GM19240 (cell line): Measurements from ENCODE around the gene PHLDB2.

ENCODE experiments used
- DNase-seq: peaks from one replicate; pipeline ENCODE4 v3.0.0; 2011; ENCODE audit warnings: low spot score; ENCODE audit not compliant: insufficient read length

PHLDB2 gene

GRCh38 chr3:111956995-111957734, 98.1 kb downstream of the PHLDB2 start:
- no peak for DNase-seq

DNA sequence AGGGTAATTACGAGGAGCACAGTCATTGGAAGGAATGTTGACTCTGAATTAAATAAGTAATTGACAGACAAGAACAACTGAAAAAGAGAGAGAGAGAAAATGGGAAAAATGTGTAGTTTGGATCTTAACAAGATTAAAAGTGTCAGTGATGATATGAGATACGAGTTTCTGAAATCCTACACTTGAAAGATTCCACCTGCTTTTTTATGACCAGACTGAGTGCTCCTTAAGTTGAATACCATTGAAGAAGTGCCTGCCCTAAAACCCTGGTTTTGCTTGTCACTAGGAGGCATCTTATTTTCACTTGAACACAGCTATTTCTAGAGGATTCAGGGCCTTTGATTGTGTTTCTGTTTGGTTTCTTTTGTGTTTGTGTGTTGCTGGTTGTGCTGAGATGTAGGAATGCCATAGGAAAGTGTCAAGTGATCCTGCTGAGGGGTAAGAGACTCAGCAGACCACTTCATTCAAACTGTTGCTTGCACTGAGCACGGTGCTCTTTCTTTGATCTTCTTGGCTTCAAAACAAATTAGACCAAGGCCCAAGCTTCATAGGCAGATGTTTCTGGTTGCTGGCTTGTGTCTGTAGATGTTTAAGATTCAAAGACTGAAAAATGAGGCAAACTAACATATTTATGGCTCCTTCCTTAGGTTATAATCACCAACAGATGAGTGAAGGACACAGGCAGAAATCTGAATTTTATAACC, 102.5 kb downstream of the PHLDB2 start:
- no peak for DNase-seq

GRCh38 chr3:111963424-111963823, 104.4 kb downstream of the PHLDB2 start:
- DNase-seq = no peak

GRCh38 chr3:111965484-111965883, 106.4 kb downstream of the PHLDB2 start:
- DNase-seq = no peak

DNA sequence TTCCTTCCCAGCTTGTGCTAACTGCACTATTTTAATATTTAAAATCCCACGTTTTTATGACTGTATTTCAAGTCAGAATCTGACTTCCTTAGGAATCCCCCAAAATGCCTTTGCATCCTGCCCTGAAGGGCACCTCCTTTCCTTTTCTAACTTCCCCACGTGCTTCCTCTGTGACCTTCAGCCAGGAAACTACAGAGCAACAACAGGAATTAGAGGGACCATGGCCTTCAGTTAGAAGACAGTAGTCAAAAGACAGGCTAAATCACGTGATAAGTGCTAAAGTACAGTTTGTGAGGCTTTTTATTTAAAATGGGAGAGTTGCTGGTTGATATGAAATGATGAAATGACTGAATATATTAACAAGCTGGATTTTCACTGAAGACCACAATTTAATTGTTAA, 108.0 kb downstream of the PHLDB2 start:
- DNase-seq = no peak

- peak; percentile 20 for DNase-seq
Observed at GRCh38 chr3:111967651-111968274, 108.7 kb downstream of the PHLDB2 start.

DNA sequence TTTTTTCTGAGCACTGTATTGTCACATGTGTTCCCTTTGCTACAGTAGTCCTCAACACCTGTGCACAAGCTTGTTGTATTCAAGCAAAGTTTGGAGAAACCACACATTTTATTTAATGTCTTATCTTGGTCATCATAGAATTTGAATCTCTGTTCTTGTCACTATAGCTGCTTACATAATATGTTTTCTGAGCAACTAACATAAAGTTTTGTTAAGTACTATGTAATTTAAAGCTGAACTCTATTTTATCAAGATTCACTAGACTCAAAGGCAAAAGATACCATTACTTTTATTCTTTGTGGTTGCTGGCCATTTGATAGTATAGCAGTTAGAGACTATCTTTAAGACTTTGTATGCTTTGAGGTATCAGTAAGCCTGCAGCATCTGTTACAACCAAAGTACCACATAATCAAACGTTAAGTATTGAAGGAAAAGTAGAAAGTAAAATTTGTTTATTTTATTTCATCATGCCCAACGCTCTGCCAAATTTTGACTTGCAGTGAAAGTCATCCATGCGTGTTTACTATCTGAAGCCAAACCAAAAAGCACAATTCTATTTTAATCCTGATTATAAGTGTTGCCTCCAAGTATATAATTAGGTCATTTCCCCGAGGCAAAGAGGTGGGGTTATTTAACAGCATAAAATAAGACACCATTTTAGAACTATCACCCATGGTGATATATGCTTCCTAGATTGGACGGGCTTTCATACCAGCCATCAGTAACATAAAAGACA, 109.4 kb downstream of the PHLDB2 start:
- no peak for DNase-seq

GRCh38 chr3:111970376-111970775, 111.3 kb downstream of the PHLDB2 start:
- DNase-seq = no peak

GRCh38 chr3:111971533-111972130, 112.6 kb downstream of the PHLDB2 start:
- DNase-seq = no peak

DNA sequence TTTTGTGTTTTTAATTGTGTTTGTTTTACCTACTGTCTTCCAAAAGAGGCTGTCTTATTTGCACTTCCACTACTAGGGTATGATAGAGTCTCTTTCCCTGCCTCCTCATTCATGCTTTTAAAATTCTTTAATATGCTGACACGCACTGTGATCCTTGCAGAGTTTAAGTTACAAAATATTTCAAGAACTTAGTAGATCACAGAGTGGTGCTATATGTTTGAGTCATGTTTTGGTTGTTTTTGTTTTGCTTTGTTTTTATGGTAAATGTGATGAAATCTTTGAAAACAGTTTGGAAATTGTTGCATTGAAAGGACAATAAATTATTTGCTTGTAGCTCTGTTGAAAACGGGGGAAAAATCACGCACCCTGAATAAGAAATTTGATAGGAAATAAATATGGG, 113.8 kb downstream of the PHLDB2 start:
- no peak for DNase-seq

GRCh38 chr3:111975131-111975530, 116.1 kb downstream of the PHLDB2 start:
- no peak for DNase-seq

- DNase-seq = no peak
Observed at GRCh38 chr3:111976254-111976653, 117.2 kb downstream of the PHLDB2 start.

DNA sequence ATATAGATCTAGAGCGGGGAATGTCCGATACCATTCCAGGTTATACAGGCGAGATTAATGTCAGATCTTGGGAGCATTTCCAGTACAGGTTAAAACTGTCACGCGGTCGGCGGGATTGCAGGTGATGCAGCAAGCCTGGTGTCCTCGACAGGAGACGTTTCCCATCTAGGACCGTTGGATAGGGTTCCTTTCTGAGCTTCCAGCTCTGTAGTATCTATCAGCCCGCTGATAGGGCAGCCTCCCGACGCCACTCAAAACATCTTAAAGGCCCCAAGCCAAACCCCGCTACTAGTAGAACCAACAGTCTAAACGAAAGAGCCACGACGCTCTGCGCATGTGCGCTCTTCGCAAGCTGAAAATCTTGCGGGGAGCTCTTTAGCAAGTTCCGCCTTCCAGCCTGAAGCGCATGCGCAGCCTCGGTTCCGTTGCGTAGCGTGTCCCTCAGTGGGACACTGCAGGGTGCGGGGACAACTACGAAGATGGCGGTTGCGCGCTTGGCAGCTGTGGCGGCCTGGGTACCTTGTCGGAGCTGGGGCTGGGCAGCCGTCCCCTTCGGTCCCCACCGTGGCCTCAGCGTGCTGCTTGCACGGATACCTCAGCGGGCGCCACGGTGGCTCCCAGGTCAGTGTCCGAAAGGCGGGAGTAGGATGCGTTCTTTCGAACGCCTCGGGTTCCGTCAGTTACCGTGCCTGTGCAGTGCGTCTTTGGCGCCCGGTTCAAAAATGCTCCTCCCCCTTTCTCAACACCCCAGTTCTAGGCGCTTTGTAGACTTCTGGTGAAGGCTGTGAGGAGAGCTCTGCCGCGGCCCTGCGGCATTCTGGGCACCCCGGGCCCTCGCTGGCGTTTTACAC, 119.7 kb downstream of the PHLDB2 start, which contains the start of gene ABHD10:
TSS of gene ABHD10 (plus strand) at position 444 of the 851 bp plus-strand sequence. CDS start at position 480, 36 bp downstream.
- DNase-seq = peak; percentile 73

GRCh38 chr3:111979434-111980038, 120.5 kb downstream of the PHLDB2 start:
- no peak for DNase-seq

DNA sequence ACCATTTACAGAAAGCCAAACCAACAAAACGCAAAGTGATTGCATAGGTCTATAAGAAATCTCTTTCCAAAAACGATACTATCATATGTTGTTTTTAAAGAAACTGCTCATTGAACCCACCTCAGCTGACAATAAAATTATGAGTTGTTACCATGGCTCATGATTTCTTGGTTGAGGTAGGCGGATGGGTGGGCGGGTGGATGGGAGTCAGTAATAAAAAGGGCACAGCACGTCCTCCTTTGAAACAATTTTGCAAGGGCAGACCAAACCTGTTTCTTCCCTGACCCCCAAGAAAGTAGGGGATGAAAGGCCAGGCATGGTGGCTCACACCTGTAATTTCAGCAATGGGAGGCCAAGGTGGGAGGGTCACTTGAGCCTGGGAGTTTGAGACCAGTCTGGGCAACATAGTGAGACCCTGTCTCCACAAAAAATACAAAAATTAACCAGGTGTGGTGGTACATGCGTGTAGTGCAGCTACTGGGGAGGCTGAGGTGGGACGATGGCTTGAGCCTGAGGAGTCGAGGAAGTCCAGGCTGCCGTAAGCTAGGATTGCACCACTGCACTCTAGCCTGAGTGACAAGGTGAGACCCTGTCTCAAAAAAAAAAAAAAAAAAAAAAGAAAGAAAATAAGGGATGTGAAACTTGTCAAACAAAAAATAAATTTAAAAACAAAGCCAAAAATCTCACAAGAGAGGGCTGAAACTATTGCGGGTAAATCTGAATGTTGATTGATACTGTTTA, 121.8 kb downstream of the PHLDB2 start:
- no peak for DNase-seq

DNA sequence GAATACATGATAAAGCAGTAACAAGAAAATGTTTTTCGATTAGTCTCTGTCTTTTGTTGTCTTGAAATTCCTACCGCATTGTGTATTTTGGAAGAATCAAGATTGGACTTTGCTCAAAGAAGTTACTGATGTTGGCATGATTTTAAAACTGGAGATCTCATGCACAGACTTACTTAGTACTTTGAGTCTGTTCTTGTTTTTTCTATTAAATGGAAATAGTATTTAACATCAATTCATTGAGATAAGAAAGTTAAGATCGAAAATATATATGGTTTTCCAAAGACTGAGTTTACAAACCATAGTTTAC, 122.3 kb downstream of the PHLDB2 start:
- no peak for DNase-seq

GRCh38 chr3:111984636-111985298, 125.7 kb downstream of the PHLDB2 start:
- DNase-seq = no peak

GRCh38 chr3:111986800-111987199, 127.7 kb downstream of the PHLDB2 start:
- no peak for DNase-seq
